Liver (tissue), 9 donors: Measurements from ENCODE around the gene VMAC. TPM values are rescaled to one million over a fixed set of nuclear protein-coding genes. Genes with fewer than 3 reads are reported as not detected.

Experiments
- DNase-seq: peaks from one replicate; pipeline ENCODE4 v3.0.0-alpha.2; 2017; ENCODE audit warnings: low spot score
- H3K27ac ChIP-seq, 2 donors: one replicate each; pipeline ENCODE4 v1.7.0; 2013; ENCODE audit warnings: inconsistent platforms in 2 of 2, low read length in 2 of 2, control low read depth in 1 of 2, low read depth in 1 of 2, mild to moderate bottlenecking in 1 of 2
- H3K27me3 ChIP-seq, 4 donors: one replicate each; pipeline versions ENCODE4 v1.6.1 to v1.7.0; 2013; ENCODE audit warnings: low read length in 3 of 4, inconsistent platforms in 1 of 4, mild to moderate bottlenecking in 1 of 4, moderate library complexity in 1 of 4; ENCODE audit not compliant: control insufficient read depth in 4 of 4, insufficient read depth in 4 of 4
- H3K36me3 ChIP-seq, 4 donors: one replicate each; pipeline versions ENCODE4 v1.6.1 to v1.7.0; 2013; ENCODE audit warnings: low read length in 3 of 4, mild to moderate bottlenecking in 3 of 4, low read depth in 1 of 4, moderate library complexity in 1 of 4; ENCODE audit not compliant: control insufficient read depth in 4 of 4, insufficient read depth in 3 of 4
- H3K4me1 ChIP-seq, 4 donors: one replicate each; pipeline versions ENCODE4 v1.6.1 to v1.7.0; 2013; ENCODE audit warnings: low read length in 3 of 4, mild to moderate bottlenecking in 3 of 4, moderate library complexity in 1 of 4; ENCODE audit not compliant: control insufficient read depth in 4 of 4, insufficient read depth in 4 of 4
- H3K4me3 ChIP-seq, 3 donors: one replicate each; pipeline versions ENCODE4 v1.6.1 to v1.7.0; 2013; ENCODE audit warnings: low read length in 3 of 3, control low read depth in 1 of 3, low read depth in 1 of 3, mild to moderate bottlenecking in 1 of 3
- H3K9ac ChIP-seq, 2 donors: one replicate each; pipeline ENCODE4 v1.7.0; 2013; ENCODE audit warnings: low read length in 2 of 2, mild to moderate bottlenecking in 2 of 2, moderate library complexity in 2 of 2, control low read depth in 1 of 2, low read depth in 1 of 2
- H3K9me3 ChIP-seq, 4 donors: one replicate each; pipeline versions ENCODE4 v1.6.1 to v1.7.0; 2013; ENCODE audit warnings: low read length in 3 of 4; ENCODE audit not compliant: control insufficient read depth in 4 of 4
- EGR1 ChIP-seq, 2 donors: IDR thresholded peaks; 2 replicates each; pipeline ENCODE4 v1.6.1; 2016 to 2018; ENCODE audit warnings: antibody characterized with exemption in 2 of 2, low read depth in 2 of 2
- FOXA1 ChIP-seq: IDR thresholded peaks from 2 replicates; pipeline ENCODE4 v1.6.1; 2016; ENCODE audit warnings: antibody characterized with exemption
- FOXA2 ChIP-seq: IDR thresholded peaks from 2 replicates; pipeline ENCODE4 v1.6.1; 2016; ENCODE audit warnings: antibody characterized with exemption
- GABPA ChIP-seq, 2 donors: IDR thresholded peaks in 1 of 2; conservative IDR thresholded peaks in 1 of 2; 2 replicates each; pipeline ENCODE4 v1.6.1; 2016; ENCODE audit warnings: antibody characterized with exemption in 2 of 2, mild to moderate bottlenecking in 1 of 2, moderate library complexity in 1 of 2
- HNF4A ChIP-seq, 2 donors: conservative IDR thresholded peaks; 2 replicates each; pipeline ENCODE4 v1.6.1; 2016; ENCODE audit warnings: antibody characterized with exemption in 2 of 2, mild to moderate bottlenecking in 2 of 2
- HNF4G ChIP-seq: IDR thresholded peaks from 2 replicates; pipeline ENCODE4 v1.6.1; 2016; ENCODE audit warnings: antibody characterized with exemption
- JUND ChIP-seq, 2 donors: IDR thresholded peaks; 2 replicates each; pipeline ENCODE4 v1.6.1; 2016; ENCODE audit warnings: antibody characterized with exemption in 2 of 2
- NR2F2 ChIP-seq: IDR thresholded peaks from 2 replicates; pipeline ENCODE4 v1.6.1; 2016; ENCODE audit warnings: antibody characterized with exemption
- RAD21 ChIP-seq, 2 donors: IDR thresholded peaks; 2 replicates each; pipeline ENCODE4 v1.6.1; 2016; ENCODE audit warnings: antibody characterized with exemption in 2 of 2, mild to moderate bottlenecking in 2 of 2
- RXRA ChIP-seq, 2 donors: IDR thresholded peaks; 2 replicates each; pipeline ENCODE4 v1.6.1; 2017 to 2018; ENCODE audit warnings: antibody characterized with exemption in 2 of 2, mild to moderate bottlenecking in 1 of 2
- SP1 ChIP-seq: IDR thresholded peaks from 2 replicates; pipeline ENCODE4 v1.6.1; 2018; ENCODE audit warnings: antibody characterized with exemption, mild to moderate bottlenecking
- TAF1 ChIP-seq: conservative IDR thresholded peaks from 2 replicates; pipeline ENCODE4 v1.6.1; 2016; ENCODE audit warnings: antibody characterized with exemption, mild to moderate bottlenecking
- YY1 ChIP-seq: IDR thresholded peaks from 2 replicates; pipeline ENCODE4 v1.6.1; 2016; ENCODE audit warnings: antibody characterized with exemption, mild to moderate bottlenecking
- WGBS: extraction: QIAGEN DNeasy Blood & Tissue Kit; methylation state at CpG from one replicate; pipeline ENCODE4 v1.1.7; 2013; 5-methylcytosine and 5-hydroxymethylcytosine counted together
- polyA plus RNA-seq, 2 donors: library from polyadenylated mRNA; stranded (reverse) in 1 of 2; unstranded in 1 of 2; fragments of 200-250 nt in 1 of 2; fragments of >200 nt in 1 of 2; fragmentation: Nextera tagmentation in 1 of 2; extraction: Ambion mirVana in 1 of 2; gene quantifications; one replicate each; pipeline versions ENCODE4 v1.2.1 to v1.2.3, GENCODE V29; 2013 to 2015
- total RNA-seq, 2 donors: library from RNA; depleted of rRNA; stranded (reverse); fragments of >200 nt; gene quantifications; one replicate each; pipeline ENCODE4 v1.2.3, GENCODE V29; 2014
- TF ChIP-seq, protein P1 (sequence below): IDR thresholded peaks from 2 replicates; pipeline ENCODE4 v1.6.1; 2016; ENCODE audit warnings: antibody characterized with exemption, mild to moderate bottlenecking
- TF ChIP-seq, protein P2 (sequence below): IDR thresholded peaks from 2 replicates; pipeline ENCODE4 v1.6.1; 2016; ENCODE audit warnings: antibody characterized with exemption
- TF ChIP-seq, protein P3 (sequence below): IDR thresholded peaks from 2 replicates; pipeline ENCODE4 v1.6.1; 2016; ENCODE audit warnings: antibody characterized with exemption
- TF ChIP-seq, protein P4 (sequence below): fragments of 150-350 bp; IDR thresholded peaks from 2 replicates; pipeline ENCODE4 v1.5.1; 2017; ENCODE audit warnings: improper control_type of control experiment, low read depth, low read length; ENCODE audit not compliant: missing input control
- TF ChIP-seq, protein P5 (sequence below): IDR thresholded peaks from 2 replicates; pipeline ENCODE4 v1.6.1; 2016; ENCODE audit warnings: antibody characterized with exemption
- donor health status: healthy.
- donor health status: healthy.
- donor health status: healthy.
- donor health status: healthy.
- donor health status: healthy.

Gene VMAC
- total and polyA plus RNA-seq, 4 donors: 1.2 to 7.7 (median 2.6) TPM

DNA sequence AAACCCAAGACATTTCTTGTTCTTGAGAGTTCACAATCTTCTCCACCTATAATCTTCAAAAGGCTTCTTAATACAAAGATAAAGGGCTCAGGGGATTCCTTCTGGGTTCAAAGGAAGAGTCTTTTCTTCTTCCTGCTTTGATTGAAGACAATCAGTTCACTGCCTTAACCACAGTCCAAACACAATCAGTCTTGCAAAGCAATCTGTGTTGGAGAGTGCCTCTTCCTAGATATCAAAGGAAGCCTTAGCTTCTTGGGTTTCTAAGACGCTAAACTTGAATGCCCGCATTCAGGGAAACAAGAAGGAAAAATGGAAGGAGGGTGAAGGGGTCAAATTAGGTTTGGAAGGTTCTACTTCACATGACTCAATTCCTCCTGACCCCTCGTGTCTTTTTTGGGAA, 46.1 kb downstream of the VMAC start:
- no peak overlapping the region for H3K9ac ChIP-seq
- H3K27ac ChIP-seq: no peak overlapping the region
- no peaks in the 10 kb centered on the region for H3K27me3 ChIP-seq
- peaks cover 10 to 67% (median 45%) of the 10 kb centered on the region in 4 donors for H3K4me1 ChIP-seq
- peaks cover 0 to 4% (median 0%) of the 10 kb centered on the region in 4 donors for H3K36me3 ChIP-seq
- no peak overlapping the region for H3K4me3 ChIP-seq
- TF ChIP-seq HNF4A (conservative IDR thresholded peaks at IDR 0.05) (no peak), YY1 (no peak), RXRA (IDR thresholded peaks at IDR 0.05) (no peak)
- TF ChIP-seq, protein P1, sequence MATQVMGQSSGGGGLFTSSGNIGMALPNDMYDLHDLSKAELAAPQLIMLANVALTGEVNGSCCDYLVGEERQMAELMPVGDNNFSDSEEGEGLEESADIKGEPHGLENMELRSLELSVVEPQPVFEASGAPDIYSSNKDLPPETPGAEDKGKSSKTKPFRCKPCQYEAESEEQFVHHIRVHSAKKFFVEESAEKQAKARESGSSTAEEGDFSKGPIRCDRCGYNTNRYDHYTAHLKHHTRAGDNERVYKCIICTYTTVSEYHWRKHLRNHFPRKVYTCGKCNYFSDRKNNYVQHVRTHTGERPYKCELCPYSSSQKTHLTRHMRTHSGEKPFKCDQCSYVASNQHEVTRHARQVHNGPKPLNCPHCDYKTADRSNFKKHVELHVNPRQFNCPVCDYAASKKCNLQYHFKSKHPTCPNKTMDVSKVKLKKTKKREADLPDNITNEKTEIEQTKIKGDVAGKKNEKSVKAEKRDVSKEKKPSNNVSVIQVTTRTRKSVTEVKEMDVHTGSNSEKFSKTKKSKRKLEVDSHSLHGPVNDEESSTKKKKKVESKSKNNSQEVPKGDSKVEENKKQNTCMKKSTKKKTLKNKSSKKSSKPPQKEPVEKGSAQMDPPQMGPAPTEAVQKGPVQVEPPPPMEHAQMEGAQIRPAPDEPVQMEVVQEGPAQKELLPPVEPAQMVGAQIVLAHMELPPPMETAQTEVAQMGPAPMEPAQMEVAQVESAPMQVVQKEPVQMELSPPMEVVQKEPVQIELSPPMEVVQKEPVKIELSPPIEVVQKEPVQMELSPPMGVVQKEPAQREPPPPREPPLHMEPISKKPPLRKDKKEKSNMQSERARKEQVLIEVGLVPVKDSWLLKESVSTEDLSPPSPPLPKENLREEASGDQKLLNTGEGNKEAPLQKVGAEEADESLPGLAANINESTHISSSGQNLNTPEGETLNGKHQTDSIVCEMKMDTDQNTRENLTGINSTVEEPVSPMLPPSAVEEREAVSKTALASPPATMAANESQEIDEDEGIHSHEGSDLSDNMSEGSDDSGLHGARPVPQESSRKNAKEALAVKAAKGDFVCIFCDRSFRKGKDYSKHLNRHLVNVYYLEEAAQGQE: no peak
- no peaks in the 10 kb centered on the region for H3K9me3 ChIP-seq
- 78% methylated on average over 3 of the region's 3 CpGs for WGBS
- no peak for DNase-seq

DNA sequence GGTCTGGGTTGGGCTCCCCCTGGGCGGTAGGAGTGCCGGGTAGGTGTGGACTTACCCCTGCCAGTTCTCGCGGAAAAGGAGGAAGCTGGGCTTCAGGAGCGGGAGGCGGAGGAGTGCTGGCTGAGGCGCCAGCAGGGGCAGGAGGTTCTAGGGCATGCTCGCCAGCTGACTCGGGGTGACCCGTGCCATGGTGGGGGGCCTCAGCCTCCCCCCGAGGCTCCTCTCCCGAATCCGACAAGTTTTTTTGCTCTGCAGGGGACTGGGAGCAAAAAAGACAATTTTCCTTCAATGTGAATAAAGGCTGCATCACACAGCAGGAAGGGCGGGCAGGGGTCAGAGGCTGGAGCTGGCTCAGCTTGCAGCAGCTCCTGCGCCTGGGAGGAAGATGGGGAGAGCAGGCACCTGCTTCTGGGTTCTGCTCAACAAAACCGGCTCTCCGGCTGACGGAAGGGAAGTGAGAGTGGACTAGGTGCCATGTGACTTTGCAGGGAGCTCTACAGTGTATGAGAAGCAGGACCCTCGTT, 46.7 kb downstream of the VMAC start:
- Histone ChIP-seq H3K36me3 (peaks cover 0 to 4% (median 0%) of the 10 kb centered on the region in 4 donors), H3K4me3 (no peak overlapping the region), H3K4me1 (peaks cover 10 to 67% (median 44%) of the 10 kb centered on the region in 4 donors), H3K27me3 (no peaks in the 10 kb centered on the region), H3K9ac (no peak overlapping the region), H3K9me3 (no peaks in the 10 kb centered on the region), H3K27ac (no peak overlapping the region)
- no peak for TF ChIP-seq NR2F2
- TF ChIP-seq TAF1: no peak
- TF ChIP-seq FOXA2: no peak
- TF ChIP-seq JUND (IDR thresholded peaks at IDR 0.05): no peak
- no peak for TF ChIP-seq HNF4G
- TF ChIP-seq RXRA (IDR thresholded peaks at IDR 0.05): no peak
- TF ChIP-seq, protein P2, sequence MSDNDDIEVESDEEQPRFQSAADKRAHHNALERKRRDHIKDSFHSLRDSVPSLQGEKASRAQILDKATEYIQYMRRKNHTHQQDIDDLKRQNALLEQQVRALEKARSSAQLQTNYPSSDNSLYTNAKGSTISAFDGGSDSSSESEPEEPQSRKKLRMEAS: no peak
- TF ChIP-seq FOXA1: no peak
- TF ChIP-seq GABPA (IDR thresholded peaks at IDR 0.05 in 1 of 2, conservative IDR thresholded peaks at IDR 0.05 in 1 of 2): no peak
- no peak for TF ChIP-seq EGR1 (IDR thresholded peaks at IDR 0.05; ENCODE audit: low read depth in 2 of 2)
- TF ChIP-seq, protein P3, sequence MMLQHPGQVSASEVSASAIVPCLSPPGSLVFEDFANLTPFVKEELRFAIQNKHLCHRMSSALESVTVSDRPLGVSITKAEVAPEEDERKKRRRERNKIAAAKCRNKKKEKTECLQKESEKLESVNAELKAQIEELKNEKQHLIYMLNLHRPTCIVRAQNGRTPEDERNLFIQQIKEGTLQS: no peak
- TF ChIP-seq, protein P1: no peak
- TF ChIP-seq, protein P4, sequence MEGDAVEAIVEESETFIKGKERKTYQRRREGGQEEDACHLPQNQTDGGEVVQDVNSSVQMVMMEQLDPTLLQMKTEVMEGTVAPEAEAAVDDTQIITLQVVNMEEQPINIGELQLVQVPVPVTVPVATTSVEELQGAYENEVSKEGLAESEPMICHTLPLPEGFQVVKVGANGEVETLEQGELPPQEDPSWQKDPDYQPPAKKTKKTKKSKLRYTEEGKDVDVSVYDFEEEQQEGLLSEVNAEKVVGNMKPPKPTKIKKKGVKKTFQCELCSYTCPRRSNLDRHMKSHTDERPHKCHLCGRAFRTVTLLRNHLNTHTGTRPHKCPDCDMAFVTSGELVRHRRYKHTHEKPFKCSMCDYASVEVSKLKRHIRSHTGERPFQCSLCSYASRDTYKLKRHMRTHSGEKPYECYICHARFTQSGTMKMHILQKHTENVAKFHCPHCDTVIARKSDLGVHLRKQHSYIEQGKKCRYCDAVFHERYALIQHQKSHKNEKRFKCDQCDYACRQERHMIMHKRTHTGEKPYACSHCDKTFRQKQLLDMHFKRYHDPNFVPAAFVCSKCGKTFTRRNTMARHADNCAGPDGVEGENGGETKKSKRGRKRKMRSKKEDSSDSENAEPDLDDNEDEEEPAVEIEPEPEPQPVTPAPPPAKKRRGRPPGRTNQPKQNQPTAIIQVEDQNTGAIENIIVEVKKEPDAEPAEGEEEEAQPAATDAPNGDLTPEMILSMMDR: no peak
- TF ChIP-seq, protein P5, sequence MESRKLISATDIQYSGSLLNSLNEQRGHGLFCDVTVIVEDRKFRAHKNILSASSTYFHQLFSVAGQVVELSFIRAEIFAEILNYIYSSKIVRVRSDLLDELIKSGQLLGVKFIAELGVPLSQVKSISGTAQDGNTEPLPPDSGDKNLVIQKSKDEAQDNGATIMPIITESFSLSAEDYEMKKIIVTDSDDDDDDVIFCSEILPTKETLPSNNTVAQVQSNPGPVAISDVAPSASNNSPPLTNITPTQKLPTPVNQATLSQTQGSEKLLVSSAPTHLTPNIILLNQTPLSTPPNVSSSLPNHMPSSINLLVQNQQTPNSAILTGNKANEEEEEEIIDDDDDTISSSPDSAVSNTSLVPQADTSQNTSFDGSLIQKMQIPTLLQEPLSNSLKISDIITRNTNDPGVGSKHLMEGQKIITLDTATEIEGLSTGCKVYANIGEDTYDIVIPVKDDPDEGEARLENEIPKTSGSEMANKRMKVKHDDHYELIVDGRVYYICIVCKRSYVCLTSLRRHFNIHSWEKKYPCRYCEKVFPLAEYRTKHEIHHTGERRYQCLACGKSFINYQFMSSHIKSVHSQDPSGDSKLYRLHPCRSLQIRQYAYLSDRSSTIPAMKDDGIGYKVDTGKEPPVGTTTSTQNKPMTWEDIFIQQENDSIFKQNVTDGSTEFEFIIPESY: no peak
- TF ChIP-seq SP1: no peak
- no peak for TF ChIP-seq YY1
- TF ChIP-seq RAD21 (IDR thresholded peaks at IDR 0.05): no peak
- TF ChIP-seq HNF4A (conservative IDR thresholded peaks at IDR 0.05): no peak
- WGBS: 74% methylated on average over 19 of the region's 19 CpGs
- no peak for DNase-seq
